DMS79 treated with DMSO at 0.1 percent for 48 hours (cell line): Measurements from ENCODE around the gene DENND6B.

Source experiments
- DNase-seq: peaks from one replicate; lab custom pipeline; 2025; lab: John Stamatoyannopoulos, UW

DENND6B gene

DNA sequence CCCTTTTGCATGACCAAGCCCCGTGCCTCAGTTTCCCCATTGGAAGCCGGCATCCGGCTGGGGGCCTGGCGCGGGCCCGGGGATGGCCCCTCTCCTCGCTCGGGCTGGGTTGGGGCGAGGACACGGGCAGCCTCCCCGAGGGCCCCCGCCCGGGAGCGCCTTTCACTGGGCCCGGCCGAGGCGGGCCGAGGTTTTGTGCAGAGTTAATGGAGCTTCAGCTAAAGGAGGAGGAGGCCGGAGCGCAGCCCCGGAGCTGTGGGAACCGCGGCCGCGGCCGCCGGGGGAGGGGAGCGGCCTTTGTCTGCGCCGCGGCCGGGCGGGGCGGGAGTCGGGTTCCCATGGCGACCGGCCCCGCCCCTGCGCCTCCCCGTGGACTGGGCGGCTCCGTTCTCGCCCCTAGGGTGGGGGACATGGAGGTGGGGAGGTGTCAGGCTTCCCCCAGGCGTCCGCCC, 55.3 kb downstream of the DENND6B start:
- DNase-seq: peak; percentile 22

DNA sequence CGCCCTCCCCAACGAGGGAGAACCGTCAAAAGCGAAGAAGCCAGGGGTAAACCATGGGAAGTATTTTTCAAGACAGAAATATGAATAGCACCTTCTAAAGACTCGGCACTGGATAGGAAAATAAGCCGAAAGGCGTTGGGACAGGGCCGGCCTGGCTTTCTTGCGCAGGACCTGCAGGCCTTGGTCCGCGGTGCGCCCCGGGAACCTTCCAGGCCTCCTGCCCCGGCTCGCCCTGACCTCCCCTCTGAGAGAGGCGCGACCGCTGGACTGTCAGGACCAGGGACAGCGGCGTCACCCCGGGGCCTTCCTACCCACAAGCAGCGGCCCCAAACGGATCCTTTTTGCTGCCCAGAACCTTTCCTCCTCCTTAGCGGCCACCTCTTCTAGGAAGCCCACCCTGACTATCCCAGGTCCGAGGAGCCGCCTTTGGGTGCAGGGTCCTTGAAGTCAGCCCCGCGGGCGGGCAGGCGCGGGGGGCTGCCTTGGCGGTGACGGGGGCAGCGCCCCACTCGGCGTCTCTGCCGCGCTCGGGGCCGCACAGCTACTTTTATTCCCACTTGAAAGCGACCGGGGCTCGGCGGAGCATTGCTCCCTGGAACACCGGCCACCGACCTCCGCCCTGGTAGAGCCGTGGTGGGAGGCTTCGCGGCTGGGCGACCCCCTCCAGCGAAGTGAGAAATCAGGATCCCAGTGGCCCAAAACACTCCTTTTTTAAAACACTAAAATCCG, 56.0 kb downstream of the DENND6B start:
- DNase-seq: peak; percentile 1

DNA sequence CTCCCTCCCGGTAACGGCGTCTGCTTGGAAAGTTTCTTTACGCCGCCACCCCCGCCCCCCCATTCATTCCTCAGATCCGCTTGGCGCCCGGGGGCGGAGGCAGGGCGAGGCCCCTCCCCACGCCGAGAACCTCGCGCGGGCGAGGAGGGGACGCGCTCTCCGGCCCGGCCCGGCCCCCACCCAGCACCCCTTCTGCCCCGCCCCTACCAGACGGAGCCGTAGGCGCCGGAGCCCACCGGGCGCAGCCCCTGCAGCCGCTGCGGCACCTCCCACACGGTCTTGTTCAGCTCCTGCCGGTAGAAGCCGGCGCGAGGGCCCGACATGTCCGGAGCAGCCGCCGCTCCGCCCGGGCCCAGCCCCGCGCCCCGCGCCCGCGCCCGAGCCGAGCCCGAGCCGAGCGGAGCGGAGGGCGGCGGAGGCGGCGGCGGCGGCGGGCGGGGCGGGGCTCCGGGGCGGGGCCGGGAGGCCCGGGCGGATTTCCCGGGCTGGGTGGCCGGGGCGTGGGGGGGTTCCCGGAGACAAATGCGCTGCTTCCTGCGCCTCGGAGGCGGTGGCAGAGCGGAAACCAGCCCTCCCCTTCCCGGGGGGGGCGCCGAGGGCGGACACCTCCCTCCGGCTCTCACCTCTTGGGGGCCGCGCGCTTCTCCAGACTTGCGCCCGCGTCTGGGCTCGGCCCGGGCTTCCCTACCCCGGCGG, 56.7 kb downstream of the DENND6B start, which contains the start of gene MAPK11:
TSS of gene MAPK11 (minus strand) at position 411 of the 696 bp plus-strand sequence. CDS start at position 323, 88 bp downstream.
- peak; percentile 1 for DNase-seq

GRCh38 chr22:50269573-50269969, 57.2 kb downstream of the DENND6B start:
- no peak for DNase-seq

GRCh38 chr22:50268655-50269113, 58.1 kb downstream of the DENND6B start:
- peak; percentile 27 for DNase-seq

DNA sequence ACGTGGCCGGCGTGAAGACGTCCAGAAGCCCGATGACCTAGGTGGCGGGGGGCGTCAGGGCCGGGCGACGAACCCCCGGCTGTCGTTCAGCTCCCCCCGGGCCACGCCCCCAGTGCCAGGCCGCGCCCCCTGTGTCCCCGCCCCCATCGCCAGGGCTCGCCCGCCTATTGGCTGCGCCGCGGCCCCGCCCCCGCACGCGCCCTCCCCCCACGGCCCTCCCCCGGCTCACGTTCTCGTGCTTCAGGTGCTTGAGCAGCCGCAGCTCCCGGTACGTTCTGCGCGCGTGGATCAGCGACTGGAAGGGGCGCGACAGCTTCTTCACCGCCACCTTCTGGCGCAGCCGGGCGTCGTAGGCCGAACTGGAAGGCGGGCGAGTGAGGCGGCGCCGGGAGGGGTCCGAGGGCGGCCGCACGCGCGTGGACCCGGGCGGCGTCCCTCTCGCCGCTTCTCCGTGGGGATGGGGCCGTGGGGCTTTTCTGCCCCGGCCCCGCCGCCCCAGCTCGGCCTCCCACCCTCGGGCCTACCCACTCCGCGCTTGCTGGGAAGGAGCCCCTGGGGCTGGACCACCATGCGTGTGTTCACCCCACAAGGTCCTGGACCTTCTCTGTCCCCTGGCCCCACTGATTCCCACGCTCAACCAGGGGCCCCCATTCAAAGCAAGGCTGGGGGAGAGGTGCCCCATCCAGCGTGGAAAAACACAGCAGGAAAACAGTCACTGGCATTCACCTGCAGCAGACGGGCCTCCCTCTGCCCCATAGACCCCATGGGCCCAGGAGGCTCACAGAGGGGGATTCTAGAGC, 59.0 kb downstream of the DENND6B start:
- DNase-seq: no peak

GRCh38 chr22:50266994-50267393, 59.8 kb downstream of the DENND6B start:
- DNase-seq: no peak

- no peak for DNase-seq
Measured at GRCh38 chr22:50264946-50265669, 61.7 kb downstream of the DENND6B start.

DNA sequence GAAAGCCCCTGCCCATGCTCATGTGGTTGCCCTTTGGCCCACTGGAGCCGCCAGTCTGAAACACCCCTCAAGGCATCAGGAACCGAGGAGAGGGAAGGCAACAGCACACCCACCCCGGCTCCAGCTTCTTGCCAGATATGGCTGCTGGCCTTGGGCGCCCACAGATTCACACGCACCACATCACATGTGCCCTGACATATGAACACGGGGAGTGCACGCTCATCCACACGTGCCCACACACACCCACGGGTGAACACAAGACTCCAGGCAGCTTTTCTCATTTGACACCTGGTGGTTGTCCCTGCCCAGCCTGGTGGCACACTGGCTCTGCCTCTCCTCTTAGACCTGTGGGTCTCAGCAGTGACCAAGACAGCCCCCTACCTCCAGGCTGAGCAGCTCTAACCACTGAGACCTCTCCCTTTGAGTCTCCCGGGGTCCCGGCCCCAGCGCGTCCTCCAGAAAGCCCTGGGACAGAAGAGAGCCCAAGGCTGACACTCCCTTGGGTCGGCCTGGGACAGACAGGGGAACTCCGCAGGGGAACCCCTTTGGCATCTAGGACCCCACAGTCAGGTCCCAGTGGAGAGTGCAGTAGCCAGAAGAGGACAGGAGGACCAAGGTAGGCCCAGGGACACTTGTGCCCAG, 62.6 kb downstream of the DENND6B start:
- no peak for DNase-seq

DNA sequence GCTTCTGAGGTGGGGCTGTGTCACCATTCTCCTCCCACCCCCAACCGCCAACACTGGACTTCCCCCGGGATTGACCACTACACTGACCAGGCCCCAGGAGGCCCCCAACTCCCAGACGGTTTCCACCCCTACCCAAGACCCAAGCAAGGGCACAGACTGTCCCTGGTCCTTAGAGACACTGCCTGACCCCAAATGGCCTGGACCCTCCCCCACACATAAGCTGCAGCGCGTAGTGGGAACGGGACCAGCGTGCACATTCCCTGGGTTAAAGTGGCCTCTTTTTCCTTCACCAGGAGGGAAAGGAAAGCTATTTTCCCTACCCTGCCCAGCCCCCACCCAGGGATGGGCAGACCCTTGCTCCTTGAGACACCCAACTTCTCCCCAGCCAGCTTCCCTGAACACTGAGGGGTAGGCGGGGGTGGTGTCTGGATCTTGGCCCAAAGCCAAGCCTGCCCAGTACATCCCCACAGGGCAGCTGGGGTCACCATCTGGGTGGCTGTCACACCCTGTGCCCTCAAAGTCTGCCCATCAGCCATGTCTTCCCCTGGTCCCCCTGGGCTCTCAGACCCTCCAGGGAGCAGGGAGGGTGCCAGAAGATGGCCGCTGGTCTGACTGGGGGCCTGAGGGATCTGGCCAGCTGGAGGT, 63.7 kb downstream of the DENND6B start:
- DNase-seq: no peak

- DNase-seq: no peak
Measured at GRCh38 chr22:50262460-50262911, 64.3 kb downstream of the DENND6B start.

DNA sequence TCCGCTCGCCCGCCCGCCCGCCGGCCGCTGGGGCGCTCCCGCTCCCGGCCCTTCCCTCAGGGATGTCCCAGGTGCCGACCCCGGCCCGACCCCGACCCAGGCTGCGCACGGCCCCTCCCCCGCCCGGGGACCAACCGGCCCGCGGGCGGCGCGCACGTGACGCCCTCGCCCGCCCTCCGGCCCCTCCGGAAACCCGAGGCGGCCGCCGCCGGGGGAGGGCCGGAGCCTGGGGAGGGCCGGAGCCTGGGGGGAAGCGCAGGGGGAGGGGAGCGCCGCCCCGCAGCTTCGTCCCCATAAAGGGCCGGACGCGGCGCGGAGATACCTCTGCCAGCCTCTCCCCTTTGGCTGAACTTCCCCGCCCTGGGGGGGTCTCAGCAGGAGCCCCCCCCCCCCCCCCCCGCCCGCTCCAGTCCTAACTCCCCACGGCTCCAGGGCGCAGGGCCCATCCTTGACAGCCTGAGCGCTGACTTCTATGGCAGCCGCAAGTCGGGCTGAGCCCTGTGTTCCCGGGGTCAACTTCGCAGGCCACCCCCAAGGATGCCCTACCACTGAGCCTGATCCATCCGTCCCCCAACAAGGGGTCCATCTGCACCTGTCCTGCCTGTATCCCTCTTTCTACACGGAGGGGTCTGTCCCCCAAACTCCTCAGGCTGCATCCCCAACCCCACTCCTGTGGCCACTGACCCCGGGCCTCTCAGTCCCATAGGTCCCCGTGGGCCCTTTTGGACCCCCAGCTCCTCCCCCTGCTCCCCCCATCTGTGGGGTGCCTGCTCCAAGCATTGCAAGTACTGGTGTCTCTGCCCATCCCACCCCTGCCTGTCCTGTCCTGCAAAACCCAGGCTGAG, 65.0 kb downstream of the DENND6B start, which contains the start of gene MAPK12:
TSS of gene MAPK12 (minus strand) at position 69 of the 845 bp plus-strand sequence. CDS start 174 bp downstream, outside the sequence.
- DNase-seq: peak; percentile 3

DNA sequence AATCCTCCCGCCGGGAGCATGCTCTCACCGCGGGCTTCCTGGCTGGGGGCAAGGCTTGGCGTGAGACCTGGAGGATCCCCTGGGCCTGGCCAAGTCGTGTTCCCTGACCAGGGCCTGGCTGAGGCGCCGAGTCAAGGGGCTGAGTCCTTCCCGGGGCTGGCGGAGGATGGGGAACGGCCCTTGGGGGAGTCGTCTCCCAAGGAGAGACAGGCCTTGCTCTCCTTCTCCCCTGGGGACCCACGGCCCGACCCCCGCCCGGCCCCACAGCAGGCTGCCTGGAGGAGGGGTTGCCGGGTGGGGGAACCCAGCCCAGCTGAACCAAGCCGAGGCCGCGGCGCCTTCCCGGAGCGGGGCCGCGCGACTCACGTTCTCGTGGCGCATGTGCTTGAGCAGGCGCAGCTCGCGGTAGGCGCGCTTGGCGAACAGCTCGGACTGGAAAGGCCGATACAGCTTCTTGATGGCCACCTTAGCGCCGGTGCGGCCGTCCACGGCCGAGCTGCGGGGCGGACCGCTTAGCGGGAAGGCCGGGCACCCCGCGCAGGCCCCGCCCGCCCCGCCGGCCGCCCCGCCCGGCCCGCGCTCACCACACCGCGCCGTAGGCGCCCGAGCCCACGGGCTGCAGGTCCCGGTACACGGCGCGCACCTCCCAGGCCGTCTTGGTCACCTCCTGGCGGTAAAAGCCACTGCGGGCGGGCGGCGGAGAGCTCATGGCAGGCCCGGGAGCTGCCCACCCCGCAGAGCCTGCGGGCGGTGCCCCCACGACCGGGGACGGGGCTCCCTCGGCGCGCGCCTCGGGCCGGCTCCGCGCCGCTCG, 65.8 kb downstream of the DENND6B start:
- DNase-seq: no peak

DNA sequence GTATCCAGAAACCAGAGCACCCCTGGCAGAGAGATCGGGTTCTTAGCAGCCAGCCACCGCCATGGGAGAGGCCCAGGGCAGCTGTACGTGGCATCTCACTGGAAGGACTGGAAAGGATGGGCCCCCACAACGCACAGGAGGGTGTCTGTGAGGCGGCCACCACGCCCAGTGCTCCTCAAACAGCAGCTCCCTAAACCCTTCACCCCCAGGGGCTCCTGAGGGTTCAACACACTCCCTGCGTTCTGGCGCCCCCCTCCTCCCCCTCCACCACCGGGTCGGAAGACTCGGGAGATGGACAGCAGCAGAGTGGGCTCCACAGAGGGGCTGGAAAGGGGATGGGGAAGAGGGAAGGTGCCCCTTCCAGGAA, 66.4 kb downstream of the DENND6B start:
- DNase-seq: no peak

DNA sequence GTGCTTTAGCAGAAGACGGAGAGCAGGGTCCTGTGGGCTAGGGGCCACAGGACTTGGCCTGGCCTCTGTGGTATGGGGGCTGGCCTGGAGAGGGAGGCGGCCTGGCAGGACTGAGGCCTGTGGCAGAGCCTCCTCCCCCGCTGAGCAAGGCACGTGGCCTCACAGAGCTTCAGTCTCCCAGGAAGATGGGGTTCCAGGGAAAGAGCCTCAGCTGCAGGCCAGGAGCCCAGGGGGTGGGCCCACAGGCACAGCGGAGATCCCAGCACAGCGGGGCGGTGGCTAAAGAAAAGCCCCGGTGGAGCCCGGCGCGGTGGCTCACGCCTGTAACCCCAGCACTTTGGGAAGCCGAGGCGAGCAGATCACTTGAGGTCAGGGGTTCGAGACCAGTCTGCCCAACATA, 67.5 kb downstream of the DENND6B start:
- DNase-seq: no peak
